ENCODE results near the gene CTBP1. TPM values are rescaled to one million over a fixed set of nuclear protein-coding genes. Genes with fewer than 3 reads are reported as not detected.

Gene CTBP1
- total and polyA plus RNA-seq, 2 of the 8 experiments (the other 6 are each of a cell fraction or from before 2014, with no cell fraction given), result 128 to 185 TPM

- no peak for TF ChIP-seq JUND (IDR thresholded peaks at IDR 0.05; ENCODE audit: low read length)
- no peak for TF ChIP-seq TBP (IDR thresholded peaks at IDR 0.05; ENCODE audit: low read depth, low read length)
- no peak for TF ChIP-seq CHD2 (IDR thresholded peaks at IDR 0.05; ENCODE audit: low read length)
- no peak for TF ChIP-seq POLR2AphosphoS5 (IDR thresholded peaks at IDR 0.05; ENCODE audit: low read depth, low read length)
- TF ChIP-seq CBX8 (IDR thresholded peaks at IDR 0.05; ENCODE audit: borderline replicate concordance, low read depth, low read length), result no peak
- TF ChIP-seq ZNF274 (IDR thresholded peaks at IDR 0.05; ENCODE audit: borderline replicate concordance, extremely low read depth, low read length), result no peak
- no peak for TF ChIP-seq EP300 (IDR thresholded peaks at IDR 0.05; ENCODE audit: borderline replicate concordance in 1 of 2, low read depth in 2 of 2, low read length in 2 of 2)
- TF ChIP-seq TEAD4 (IDR thresholded peaks at IDR 0.05; ENCODE audit: low read depth, low read length), result no peak
These were observed 35.5 kb downstream of the CTBP1 start (continued) for GRCh38 chr4:1213336-1213995.
